Neural progenitor cell (in vitro differentiated cells): ENCODE results near the gene HAVCR1.

Experiments
- CTCF ChIP-seq: fragments of 200-600 bp; sonication (generic); IDR thresholded peaks from 2 replicates; pipeline ENCODE4 v1.5.1; 2017; ENCODE audit warnings: antibody characterized with exemption, mild to moderate bottlenecking
- EZH2 ChIP-seq: fragments of 200-600 bp; sonication (generic); IDR thresholded peaks from 2 replicates; pipeline ENCODE4 v1.6.1; 2017; ENCODE audit warnings: antibody characterized with exemption, mild to moderate bottlenecking, moderate library complexity
- EZH2phosphoT487 ChIP-seq: fragments of 200-600 bp; sonication (generic); IDR thresholded peaks from 2 replicates; pipeline ENCODE4 v1.6.1; 2017; ENCODE audit warnings: antibody characterized with exemption

- TF ChIP-seq CTCF (no peak), EZH2phosphoT487 (no peak), EZH2 (no peak)
These were observed 27.9 kb upstream of the HAVCR1 start for GRCh38 chr5:157086751-157087359.
